Right ventricle myocardium superior (tissue), 1 donor: ENCODE data around the gene COMMD3. TPM values are rescaled to one million over a fixed set of nuclear protein-coding genes. Genes with fewer than 3 reads are reported as not detected.

Experiments used
- ATAC-seq: fragments of 200-7000 bp; cut with Tn5 transposase; one replicate; pipeline ENCODE4 v1.9.1; 2020; ENCODE audit warnings: mild to moderate bottlenecking; ENCODE audit not compliant: poor library complexity
- DNase-seq: peaks from one replicate; pipeline ENCODE4 v3.0.0-alpha.2; 2020
- intact Hi-C: fragments of 100-400 bp; cut with DNase I; formaldehyde crosslinking; loops from one replicate; pipeline ENCODE4 v1.11.2; 2022
- total RNA-seq: library from RNA; stranded (reverse); fragmentation: NEBNext Ultra II Directional; extraction: Animal tissue kit (Norgen Biotek cat#: 25700); gene quantifications from one replicate; pipeline ENCODE4 v1.2.1, GENCODE V29; 2021
- donor health status: DM: no; HTN: yes; CAD: no; lungs with severe emphysema.

COMMD3 gene
- total RNA-seq, 1 donor from 2014 or later = 87.0 TPM

- no peak for DNase-seq
- ATAC-seq = no peak
- intact Hi-C loops = loop anchor here (5.0 kb wide), 1 partner anchor 66 kb away; no protein-coding TSS in a partner anchor
These were observed 1.8 kb downstream of the COMMD3 start for GRCh38 chr10:22317771-22318565.

- DNase-seq = no peak
- ATAC-seq = no peak
- intact Hi-C loops = loop anchor here (5.0 kb wide), 1 partner anchor 66 kb away; no protein-coding TSS in a partner anchor
These were observed 2.6 kb downstream of the COMMD3 start for GRCh38 chr10:22318772-22319171.

GRCh38 chr10:22319547-22319979, 3.4 kb downstream of the COMMD3 start:
- no peak for ATAC-seq
- intact Hi-C loops = loop anchor here (5.0 kb wide), 1 partner anchor 67 kb away; no protein-coding TSS in a partner anchor
- DNase-seq = no peak

GRCh38 chr10:22319980-22320558, 3.9 kb downstream of the COMMD3 start:
- intact Hi-C loops = loop anchor here (5.0 kb wide), 1 partner anchor 68 kb away; no protein-coding TSS in a partner anchor

GRCh38 chr10:22320591-22321155, 4.5 kb downstream of the COMMD3 start, which contains the start of gene BMI1:
BMI1 (plus strand) TSS chr10:22321099; CDS start chr10:22326450, 5,351 bp downstream.
- intact Hi-C loops = no loop called here
- peak; percentile 77 for ATAC-seq
- peak; percentile 81 for DNase-seq

More at GRCh38 chr10:22319980-22320558, 3.9 kb downstream of the COMMD3 start:
- ATAC-seq (no peak), DNase-seq (no peak)

GRCh38 chr10:22321156-22321923, 5.2 kb downstream of the COMMD3 start:
- ATAC-seq = peak; percentile 55
- intact Hi-C loops = no loop called here
- DNase-seq = peak; percentile 80

GRCh38 chr10:22321924-22322640, 5.9 kb downstream of the COMMD3 start:
- intact Hi-C loops = no loop called here
- no peak for ATAC-seq
- DNase-seq = peak; percentile 55

GRCh38 chr10:22322641-22323160, 6.5 kb downstream of the COMMD3 start:
- intact Hi-C loops = no loop called here
- no peak for DNase-seq
- ATAC-seq = no peak

- ATAC-seq (no peak), DNase-seq (no peak)
- intact Hi-C loops = no loop called here
These were observed 7.5 kb downstream of the COMMD3 start for GRCh38 chr10:22323538-22324305.

- intact Hi-C loops = no loop called here
- no peak for DNase-seq
- ATAC-seq = no peak
These were observed 8.2 kb downstream of the COMMD3 start for GRCh38 chr10:22324413-22324812.

GRCh38 chr10:22324893-22325271, 8.7 kb downstream of the COMMD3 start:
- DNase-seq (no peak), ATAC-seq (no peak)
- intact Hi-C loops = no loop called here

GRCh38 chr10:22325272-22326144, 9.3 kb downstream of the COMMD3 start:
- ATAC-seq (peak; percentile 44), DNase-seq (peak; percentile 83)
- intact Hi-C loops = no loop called here

- intact Hi-C loops = no loop called here
- ATAC-seq (no peak), DNase-seq (no peak)
These were observed 10.0 kb downstream of the COMMD3 start for GRCh38 chr10:22326145-22326702.

- ATAC-seq = no peak
- DNase-seq = no peak
- intact Hi-C loops = no loop called here
These were observed 13.0 kb downstream of the COMMD3 start for GRCh38 chr10:22329150-22329549.

GRCh38 chr10:22332116-22332692, 16.0 kb downstream of the COMMD3 start:
- ATAC-seq (no peak), DNase-seq (no peak)
- intact Hi-C loops = no loop called here
